Right lobe of liver (tissue), 4 donors: ENCODE results near the gene CDK11A.
"Not testable (repeated sequence)": the region's sequence is repeated elsewhere in the genome, so short reads cannot be mapped to it uniquely, and the experiment has no call there.

ENCODE experiments used
- POLR2A ChIP-seq: fragments of 450-650 bp; IDR thresholded peaks from one replicate; pipeline ENCODE4 v1.6.1; 2017; ENCODE audit warnings: antibody characterized with exemption, mild to moderate bottlenecking
- TF ChIP-seq, protein P1 (sequence below), 4 donors: fragments of 200-600 bp in 3 of 4; fragments of 450-650 bp in 1 of 4; IDR thresholded peaks; one replicate each; pipeline versions ENCODE4 v1.5.1 to v1.8.0; 2016 to 2022; ENCODE audit warnings: antibody characterized with exemption in 4 of 4, mild to moderate bottlenecking in 2 of 4
- donor health status: DM: no; HTN: no; CAD: no.
- donor health status: DM: no; HTN: no; CAD: no.
- donor health status: DM: no; HTN: yes; CAD: no.

DNA sequence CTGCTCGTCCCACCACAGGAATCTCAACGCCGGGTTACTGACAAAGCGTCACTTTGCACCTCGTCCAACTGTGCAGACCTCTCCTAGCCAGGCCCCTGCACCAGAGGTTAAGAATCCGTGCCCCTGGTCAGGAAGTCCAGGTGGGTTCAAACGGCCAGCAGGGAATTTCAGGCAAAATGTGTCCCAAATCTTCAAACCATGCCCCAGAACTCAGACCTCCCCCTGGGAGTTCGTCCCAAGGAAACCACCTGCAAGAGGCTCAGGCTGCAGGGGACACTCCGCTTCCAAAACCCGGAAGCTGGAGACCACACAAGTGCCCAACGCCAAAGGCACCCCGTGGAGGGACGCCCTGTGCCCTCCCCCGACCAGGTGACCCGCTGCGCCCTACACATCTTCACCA lies 32.7 kb downstream of the CDK11A start:
- TF ChIP-seq, protein P1, sequence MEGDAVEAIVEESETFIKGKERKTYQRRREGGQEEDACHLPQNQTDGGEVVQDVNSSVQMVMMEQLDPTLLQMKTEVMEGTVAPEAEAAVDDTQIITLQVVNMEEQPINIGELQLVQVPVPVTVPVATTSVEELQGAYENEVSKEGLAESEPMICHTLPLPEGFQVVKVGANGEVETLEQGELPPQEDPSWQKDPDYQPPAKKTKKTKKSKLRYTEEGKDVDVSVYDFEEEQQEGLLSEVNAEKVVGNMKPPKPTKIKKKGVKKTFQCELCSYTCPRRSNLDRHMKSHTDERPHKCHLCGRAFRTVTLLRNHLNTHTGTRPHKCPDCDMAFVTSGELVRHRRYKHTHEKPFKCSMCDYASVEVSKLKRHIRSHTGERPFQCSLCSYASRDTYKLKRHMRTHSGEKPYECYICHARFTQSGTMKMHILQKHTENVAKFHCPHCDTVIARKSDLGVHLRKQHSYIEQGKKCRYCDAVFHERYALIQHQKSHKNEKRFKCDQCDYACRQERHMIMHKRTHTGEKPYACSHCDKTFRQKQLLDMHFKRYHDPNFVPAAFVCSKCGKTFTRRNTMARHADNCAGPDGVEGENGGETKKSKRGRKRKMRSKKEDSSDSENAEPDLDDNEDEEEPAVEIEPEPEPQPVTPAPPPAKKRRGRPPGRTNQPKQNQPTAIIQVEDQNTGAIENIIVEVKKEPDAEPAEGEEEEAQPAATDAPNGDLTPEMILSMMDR (IDR thresholded peaks at IDR 0.05): not testable (repeated sequence)
- not testable (repeated sequence) for TF ChIP-seq POLR2A
